SK-N-SH treated with all-trans-retinoic acid at 6 μM for 48 hours (cell line): ENCODE data around the gene CNTN1.

Experiments used
- ATAC-seq: fragments of 200-7000 bp; cut with Tn5 transposase; 3 replicates; pipeline ENCODE4 v1.9.1; 2020; ENCODE audit warnings: mild to moderate bottlenecking, moderate library complexity
- ARNTL ChIP-seq: fragments of 450-650 bp; formaldehyde crosslinking; IDR thresholded peaks from 2 replicates; pipeline ENCODE4 v1.5.0; 2020; ENCODE audit warnings: low read depth, mild to moderate bottlenecking, moderate library complexity, borderline replicate concordance
- CSDC2 ChIP-seq: fragments of 250-450 bp; sonication (Bioruptor Pico); IDR thresholded peaks from 2 replicates; pipeline ENCODE4 v1.5.0; 2020; ENCODE audit warnings: mild to moderate bottlenecking, moderate library complexity
- ESRRG ChIP-seq: fragments of 250-450 bp; sonication (Bioruptor Pico); IDR thresholded peaks from 2 replicates; pipeline ENCODE4 v1.6.1; 2021; ENCODE audit warnings: mild to moderate bottlenecking
- GLIS3 ChIP-seq: fragments of 250-450 bp; sonication (Bioruptor Pico); IDR thresholded peaks from 2 replicates; pipeline ENCODE4 v1.5.0; 2020; ENCODE audit warnings: mild to moderate bottlenecking, moderate library complexity
- ISL1 ChIP-seq: fragments of 250-450 bp; sonication (Bioruptor Pico); IDR thresholded peaks from 2 replicates; pipeline ENCODE4 v2.1.2; 2022; ENCODE audit warnings: mild to moderate bottlenecking, moderate library complexity
- PPARA ChIP-seq: fragments of 250-450 bp; sonication (Bioruptor Pico); IDR thresholded peaks from 2 replicates; pipeline ENCODE4 v1.5.0; 2020; ENCODE audit warnings: mild to moderate bottlenecking, borderline replicate concordance
- RARB ChIP-seq: fragments of 250-450 bp; sonication (Bioruptor Pico); IDR thresholded peaks from 2 replicates; pipeline ENCODE4 v1.8.0; 2021; ENCODE audit warnings: mild to moderate bottlenecking, moderate library complexity
- SNAI2 ChIP-seq: fragments of 250-450 bp; sonication (Bioruptor Pico); IDR thresholded peaks from 2 replicates; pipeline ENCODE4 v1.5.0; 2020; ENCODE audit warnings: mild to moderate bottlenecking, moderate library complexity
- ZC3H10 ChIP-seq: fragments of 250-450 bp; sonication (Bioruptor Pico); IDR thresholded peaks from 2 replicates; pipeline ENCODE4 v1.5.1; 2021; ENCODE audit warnings: mild to moderate bottlenecking, moderate library complexity
- ZFP3 ChIP-seq: fragments of 250-450 bp; sonication (Bioruptor Pico); IDR thresholded peaks from 2 replicates; pipeline ENCODE4 v1.5.0; 2020; ENCODE audit warnings: mild to moderate bottlenecking, moderate library complexity
- ZFP30 ChIP-seq: fragments of 450-650 bp; formaldehyde crosslinking; IDR thresholded peaks from 2 replicates; pipeline ENCODE4 v1.5.0; 2022; ENCODE audit warnings: mild to moderate bottlenecking, moderate library complexity
- ZNF70 ChIP-seq: fragments of 450-650 bp; formaldehyde crosslinking; IDR thresholded peaks from 2 replicates; pipeline ENCODE4 v1.5.0; 2020; ENCODE audit warnings: mild to moderate bottlenecking, moderate library complexity
- ZNF8 ChIP-seq: fragments of 450-650 bp; formaldehyde crosslinking; IDR thresholded peaks from 2 replicates; pipeline ENCODE4 v1.5.0; 2020; ENCODE audit warnings: mild to moderate bottlenecking, moderate library complexity
- TF ChIP-seq, protein P1 (sequence below): fragments of 250-450 bp; sonication (Bioruptor Pico); IDR thresholded peaks from 2 replicates; pipeline ENCODE4 v1.5.1; 2021; ENCODE audit warnings: mild to moderate bottlenecking, moderate library complexity
- TF ChIP-seq, protein P2 (sequence below): fragments of 250-450 bp; sonication (Bioruptor Pico); IDR thresholded peaks from 2 replicates; pipeline ENCODE4 v1.8.0; 2021; ENCODE audit warnings: low read depth, mild to moderate bottlenecking, moderate library complexity, borderline replicate concordance
- TF ChIP-seq, protein P3 (sequence below): fragments of 250-450 bp; sonication (Bioruptor Pico); IDR thresholded peaks from 2 replicates; pipeline ENCODE4 v1.5.0; 2020; ENCODE audit warnings: mild to moderate bottlenecking, moderate library complexity
- TF ChIP-seq, protein P4 (sequence below): fragments of 250-450 bp; sonication (Bioruptor Pico); IDR thresholded peaks from 2 replicates; pipeline ENCODE4 v1.5.1; 2020; ENCODE audit warnings: low read depth, mild to moderate bottlenecking, moderate library complexity

Gene CNTN1

DNA sequence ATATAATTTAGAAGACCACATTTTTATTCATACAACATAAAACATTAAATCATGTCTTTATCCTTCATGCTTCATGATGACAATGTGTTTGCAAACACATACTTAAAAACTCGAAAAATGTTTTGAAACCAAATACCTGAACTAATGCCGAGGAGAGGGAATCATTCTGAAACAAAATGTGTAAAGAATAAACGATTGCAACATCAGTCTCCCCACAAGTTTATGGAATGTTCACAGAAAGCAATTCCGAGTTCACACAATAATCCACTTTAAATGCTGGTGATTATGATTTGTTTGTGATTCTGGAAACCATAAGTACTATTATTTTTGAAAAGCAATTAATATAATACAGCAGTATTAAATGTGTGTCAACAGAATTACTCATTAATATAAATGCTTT is 411.4 kb downstream of the CNTN1 start:
- ATAC-seq = no peak

DNA sequence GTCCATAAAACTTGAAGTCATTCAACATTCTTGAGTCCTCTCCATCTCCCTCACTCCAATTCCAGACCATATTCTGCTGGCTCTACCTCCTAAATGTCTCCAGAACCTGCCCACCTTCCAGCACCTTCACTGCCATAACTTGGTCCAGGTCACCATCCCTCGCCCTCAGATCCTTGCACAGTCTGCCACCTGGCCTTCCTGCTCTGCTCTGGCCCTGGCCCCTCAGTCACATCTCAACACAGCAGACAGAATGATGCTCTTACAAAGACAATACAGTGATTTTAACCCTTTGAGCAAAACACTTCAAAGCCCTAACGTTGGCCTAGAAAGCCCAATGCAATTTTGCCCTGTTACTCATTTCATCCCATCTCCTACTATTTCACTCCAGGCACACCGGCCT is 414.1 kb downstream of the CNTN1 start:
- TF ChIP-seq, protein P1, sequence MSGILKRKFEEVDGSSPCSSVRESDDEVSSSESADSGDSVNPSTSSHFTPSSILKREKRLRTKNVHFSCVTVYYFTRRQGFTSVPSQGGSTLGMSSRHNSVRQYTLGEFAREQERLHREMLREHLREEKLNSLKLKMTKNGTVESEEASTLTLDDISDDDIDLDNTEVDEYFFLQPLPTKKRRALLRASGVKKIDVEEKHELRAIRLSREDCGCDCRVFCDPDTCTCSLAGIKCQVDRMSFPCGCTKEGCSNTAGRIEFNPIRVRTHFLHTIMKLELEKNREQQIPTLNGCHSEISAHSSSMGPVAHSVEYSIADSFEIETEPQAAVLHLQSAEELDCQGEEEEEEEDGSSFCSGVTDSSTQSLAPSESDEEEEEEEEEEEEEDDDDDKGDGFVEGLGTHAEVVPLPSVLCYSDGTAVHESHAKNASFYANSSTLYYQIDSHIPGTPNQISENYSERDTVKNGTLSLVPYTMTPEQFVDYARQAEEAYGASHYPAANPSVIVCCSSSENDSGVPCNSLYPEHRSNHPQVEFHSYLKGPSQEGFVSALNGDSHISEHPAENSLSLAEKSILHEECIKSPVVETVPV = no peak
- TF ChIP-seq ZNF8 (CRISPR knock-in tag) = no peak
- TF ChIP-seq, protein P2, sequence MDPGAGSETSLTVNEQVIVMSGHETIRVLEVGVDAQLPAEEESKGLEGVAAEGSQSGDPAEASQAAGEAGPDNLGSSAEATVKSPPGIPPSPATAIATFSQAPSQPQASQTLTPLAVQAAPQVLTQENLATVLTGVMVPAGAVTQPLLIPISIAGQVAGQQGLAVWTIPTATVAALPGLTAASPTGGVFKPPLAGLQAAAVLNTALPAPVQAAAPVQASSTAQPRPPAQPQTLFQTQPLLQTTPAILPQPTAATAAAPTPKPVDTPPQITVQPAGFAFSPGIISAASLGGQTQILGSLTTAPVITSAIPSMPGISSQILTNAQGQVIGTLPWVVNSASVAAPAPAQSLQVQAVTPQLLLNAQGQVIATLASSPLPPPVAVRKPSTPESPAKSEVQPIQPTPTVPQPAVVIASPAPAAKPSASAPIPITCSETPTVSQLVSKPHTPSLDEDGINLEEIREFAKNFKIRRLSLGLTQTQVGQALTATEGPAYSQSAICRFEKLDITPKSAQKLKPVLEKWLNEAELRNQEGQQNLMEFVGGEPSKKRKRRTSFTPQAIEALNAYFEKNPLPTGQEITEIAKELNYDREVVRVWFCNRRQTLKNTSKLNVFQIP (CRISPR knock-in tag) = no peak
- TF ChIP-seq PPARA = no peak
- TF ChIP-seq, protein P3, sequence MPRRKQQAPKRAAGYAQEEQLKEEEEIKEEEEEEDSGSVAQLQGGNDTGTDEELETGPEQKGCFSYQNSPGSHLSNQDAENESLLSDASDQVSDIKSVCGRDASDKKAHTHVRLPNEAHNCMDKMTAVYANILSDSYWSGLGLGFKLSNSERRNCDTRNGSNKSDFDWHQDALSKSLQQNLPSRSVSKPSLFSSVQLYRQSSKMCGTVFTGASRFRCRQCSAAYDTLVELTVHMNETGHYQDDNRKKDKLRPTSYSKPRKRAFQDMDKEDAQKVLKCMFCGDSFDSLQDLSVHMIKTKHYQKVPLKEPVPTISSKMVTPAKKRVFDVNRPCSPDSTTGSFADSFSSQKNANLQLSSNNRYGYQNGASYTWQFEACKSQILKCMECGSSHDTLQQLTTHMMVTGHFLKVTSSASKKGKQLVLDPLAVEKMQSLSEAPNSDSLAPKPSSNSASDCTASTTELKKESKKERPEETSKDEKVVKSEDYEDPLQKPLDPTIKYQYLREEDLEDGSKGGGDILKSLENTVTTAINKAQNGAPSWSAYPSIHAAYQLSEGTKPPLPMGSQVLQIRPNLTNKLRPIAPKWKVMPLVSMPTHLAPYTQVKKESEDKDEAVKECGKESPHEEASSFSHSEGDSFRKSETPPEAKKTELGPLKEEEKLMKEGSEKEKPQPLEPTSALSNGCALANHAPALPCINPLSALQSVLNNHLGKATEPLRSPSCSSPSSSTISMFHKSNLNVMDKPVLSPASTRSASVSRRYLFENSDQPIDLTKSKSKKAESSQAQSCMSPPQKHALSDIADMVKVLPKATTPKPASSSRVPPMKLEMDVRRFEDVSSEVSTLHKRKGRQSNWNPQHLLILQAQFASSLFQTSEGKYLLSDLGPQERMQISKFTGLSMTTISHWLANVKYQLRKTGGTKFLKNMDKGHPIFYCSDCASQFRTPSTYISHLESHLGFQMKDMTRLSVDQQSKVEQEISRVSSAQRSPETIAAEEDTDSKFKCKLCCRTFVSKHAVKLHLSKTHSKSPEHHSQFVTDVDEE (CRISPR knock-in tag) = no peak
- TF ChIP-seq, all 23 proteins: peak for 0
- ATAC-seq = no peak

More for the DNA sequence above, 411.4 kb downstream of the CNTN1 start:
- no peak for TF ChIP-seq ZFP3
- TF ChIP-seq ARNTL (CRISPR knock-in tag) = no peak
- TF ChIP-seq, protein P2 (CRISPR knock-in tag) = no peak
- TF ChIP-seq ZC3H10 (CRISPR knock-in tag) = no peak
- TF ChIP-seq ZFP30 (CRISPR knock-in tag) = no peak
- TF ChIP-seq ISL1 (CRISPR knock-in tag) = no peak
- no peak for TF ChIP-seq CSDC2 (CRISPR knock-in tag)
- TF ChIP-seq, protein P4, sequence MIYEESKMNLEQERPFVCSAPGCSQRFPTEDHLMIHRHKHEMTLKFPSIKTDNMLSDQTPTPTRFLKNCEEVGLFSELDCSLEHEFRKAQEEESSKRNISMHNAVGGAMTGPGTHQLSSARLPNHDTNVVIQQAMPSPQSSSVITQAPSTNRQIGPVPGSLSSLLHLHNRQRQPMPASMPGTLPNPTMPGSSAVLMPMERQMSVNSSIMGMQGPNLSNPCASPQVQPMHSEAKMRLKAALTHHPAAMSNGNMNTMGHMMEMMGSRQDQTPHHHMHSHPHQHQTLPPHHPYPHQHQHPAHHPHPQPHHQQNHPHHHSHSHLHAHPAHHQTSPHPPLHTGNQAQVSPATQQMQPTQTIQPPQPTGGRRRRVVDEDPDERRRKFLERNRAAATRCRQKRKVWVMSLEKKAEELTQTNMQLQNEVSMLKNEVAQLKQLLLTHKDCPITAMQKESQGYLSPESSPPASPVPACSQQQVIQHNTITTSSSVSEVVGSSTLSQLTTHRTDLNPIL (CRISPR knock-in tag) = no peak
- no peak for TF ChIP-seq RARB (CRISPR knock-in tag)

DNA sequence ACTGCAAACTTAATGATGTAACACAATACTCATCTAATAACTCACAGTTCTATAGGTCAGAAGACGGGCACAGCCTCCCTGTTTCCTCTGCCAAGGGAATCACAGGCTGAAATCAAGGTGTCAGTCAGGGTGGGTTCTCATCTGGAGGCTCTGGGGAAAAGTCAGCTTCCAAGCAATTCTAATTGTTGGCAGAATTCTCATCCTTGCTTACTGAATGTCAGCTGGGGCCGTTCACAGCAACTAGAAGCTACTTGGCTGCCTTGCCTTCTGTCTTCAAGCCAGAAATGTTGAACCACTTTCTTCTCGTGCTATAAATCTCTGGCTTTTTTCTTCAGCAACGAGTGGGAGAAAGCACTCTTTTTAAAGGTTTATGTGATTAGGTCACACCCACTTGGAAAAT is 415.8 kb downstream of the CNTN1 start:
- TF ChIP-seq ZNF70 (CRISPR knock-in tag) (no peak), ZFP30 (CRISPR knock-in tag) (no peak), ISL1 (CRISPR knock-in tag) (no peak), ESRRG (no peak), CSDC2 (CRISPR knock-in tag) (no peak), ARNTL (CRISPR knock-in tag) (no peak), GLIS3 (no peak), SNAI2 (no peak), RARB (CRISPR knock-in tag) (no peak)
- TF ChIP-seq, protein P1 = no peak
- TF ChIP-seq, all 23 proteins: peak for 0
- ATAC-seq = no peak

DNA sequence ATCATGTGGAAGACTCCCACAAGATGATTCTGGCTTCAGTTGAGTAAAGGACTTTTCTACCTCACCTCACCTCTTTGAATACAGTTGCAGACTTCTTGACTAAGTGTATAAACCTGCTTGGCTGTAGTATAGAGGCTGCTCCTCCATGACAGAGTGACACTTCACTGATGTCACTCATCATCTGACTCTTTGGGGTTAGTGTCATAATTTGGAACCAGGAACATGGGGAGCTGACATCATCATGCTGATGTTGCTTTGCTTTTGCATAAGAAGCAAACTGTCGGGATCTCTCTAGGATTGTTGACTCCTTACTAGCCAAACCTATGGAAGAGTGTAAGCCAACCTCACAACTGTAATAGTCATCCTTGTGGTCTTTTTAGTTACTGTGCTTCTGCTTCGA is 420.7 kb downstream of the CNTN1 start:
- TF ChIP-seq GLIS3 (no peak), RARB (CRISPR knock-in tag) (no peak), ESRRG (no peak), ZFP3 (no peak)
- TF ChIP-seq, all 23 proteins: peak for 0
- no peak for ATAC-seq
